OCI-LY3 (cell line): ENCODE measurements around the gene PABPN1.

Source experiments
- H2AFZ ChIP-seq: fragments of 200-600, 300-600 bp; shearing (Covaris generic); 2 replicates; pipeline ENCODE4 v1.6.0; 2014; ENCODE audit warnings: antibody characterized with exemption, low read depth, low read length
- H3K27ac ChIP-seq: fragments of 200-600, 300-600 bp; sonication (generic); 2 replicates; pipeline ENCODE4 v1.5.1; 2014; ENCODE audit warnings: mild to moderate bottlenecking, low read length, moderate library complexity, mixed read lengths
- H3K27me3 ChIP-seq: fragments of 200-600, 300-600 bp; sonication (generic); 2 replicates; pipeline ENCODE4 v1.6.1; 2014; ENCODE audit warnings: low read depth, low read length, mixed read lengths
- H3K36me3 ChIP-seq: fragments of 200-600, 300-600 bp; sonication (generic); replicated peaks from 2 replicates; pipeline ENCODE3; 2014; ENCODE audit warnings: low read depth, low read length, mixed read lengths
- H3K4me1 ChIP-seq: fragments of 300-600, 200-600 bp; sonication (generic); 2 replicates; pipeline ENCODE4 v1.6.1; 2014; ENCODE audit warnings: low read length, mixed read lengths
- H3K4me2 ChIP-seq: fragments of 200-600, 300-600 bp; sonication (generic); 2 replicates; pipeline ENCODE4 v1.6.1; 2014; ENCODE audit warnings: low read length, mixed read lengths
- H3K4me3 ChIP-seq: fragments of 300-600, 200-600 bp; sonication (generic); 2 replicates; pipeline ENCODE4 v1.5.1; 2014; ENCODE audit warnings: antibody characterized with exemption, mild to moderate bottlenecking, low read length, moderate library complexity
- H3K79me2 ChIP-seq: fragments of 300-600, 200-600 bp; shearing (Covaris generic); 2 replicates; pipeline ENCODE4 v1.6.1; 2014; ENCODE audit warnings: mild to moderate bottlenecking, low read length, mixed read lengths
- H3K9ac ChIP-seq: fragments of 300-600, 200-600 bp; shearing (Covaris generic); 2 replicates; pipeline ENCODE4 v1.6.0; 2014; ENCODE audit warnings: mild to moderate bottlenecking, low read length, moderate library complexity
- H3K9me3 ChIP-seq: fragments of 200-600, 300-600 bp; shearing (Covaris generic); 2 replicates; pipeline ENCODE4 v1.6.1; 2014; ENCODE audit warnings: low read length, mixed read lengths; ENCODE audit not compliant: insufficient read depth
- H4K20me1 ChIP-seq: fragments of 200-600, 300-600 bp; sonication (generic); 2 replicates; pipeline ENCODE4 v1.6.1; 2016; ENCODE audit warnings: low read length, mixed read lengths; ENCODE audit not compliant: insufficient read depth
- CTCF ChIP-seq: fragments of 200-600, 300-600 bp; sonication (generic); IDR thresholded peaks from 2 replicates; pipeline ENCODE4 v1.5.1; 2014; ENCODE audit warnings: antibody characterized with exemption, low read length, low read depth
- EZH2phosphoT487 ChIP-seq: fragments of 200-600 bp; shearing (Covaris generic); IDR thresholded peaks from 2 replicates; pipeline ENCODE4 v1.6.1; 2018; ENCODE audit warnings: antibody characterized with exemption, mixed run types, low read depth

The PABPN1 gene

GRCh38 chr14:23326491-23327332, 5.5 kb downstream of the PABPN1 start:
- H2AFZ ChIP-seq: no peak overlapping the region
- peaks cover 9% of the 10 kb centered on the region; the same call in 1 of the 2 replicates for H4K20me1 ChIP-seq
- TF ChIP-seq EZH2phosphoT487 (no peak), CTCF (no peak)
- no peak overlapping the region for H3K4me3 ChIP-seq
- H3K9ac ChIP-seq: no peak overlapping the region
- no peaks in the 10 kb centered on the region for H3K27me3 ChIP-seq
- no peaks in the 10 kb centered on the region for H3K9me3 ChIP-seq
- H3K4me1 ChIP-seq: peaks cover 10% of the 10 kb centered on the region
- no peak overlapping the region for H3K27ac ChIP-seq
- H3K36me3 ChIP-seq: peaks cover 28% of the 10 kb centered on the region
- H3K79me2 ChIP-seq: peaks cover 24% of the 10 kb centered on the region
- no peak overlapping the region for H3K4me2 ChIP-seq

GRCh38 chr14:23327947-23328744, 6.9 kb downstream of the PABPN1 start:
- H3K79me2 ChIP-seq: peaks cover 10% of the 10 kb centered on the region
- no peak overlapping the region for H3K9ac ChIP-seq
- H3K4me3 ChIP-seq: no peak overlapping the region
- H4K20me1 ChIP-seq: no peaks in the 10 kb centered on the region
- TF ChIP-seq EZH2phosphoT487 (no peak), CTCF (peak; percentile 85)
- H3K27me3 ChIP-seq: no peaks in the 10 kb centered on the region
- no peak overlapping the region for H3K4me2 ChIP-seq
- H3K4me1 ChIP-seq: peaks cover 3% of the 10 kb centered on the region
- H3K27ac ChIP-seq: no peak overlapping the region
- H2AFZ ChIP-seq: no peak overlapping the region
- H3K36me3 ChIP-seq: peaks cover 20% of the 10 kb centered on the region
- no peaks in the 10 kb centered on the region for H3K9me3 ChIP-seq

GRCh38 chr14:23335623-23336022, 14.4 kb downstream of the PABPN1 start:
- H3K27ac ChIP-seq: no peak overlapping the region
- no peaks in the 10 kb centered on the region for H3K79me2 ChIP-seq
- H4K20me1 ChIP-seq: no peaks in the 10 kb centered on the region
- peaks cover 16% of the 10 kb centered on the region for H3K9me3 ChIP-seq
- no peaks in the 10 kb centered on the region for H3K36me3 ChIP-seq
- H3K4me1 ChIP-seq: no peaks in the 10 kb centered on the region
- H2AFZ ChIP-seq: no peak overlapping the region
- no peaks in the 10 kb centered on the region for H3K27me3 ChIP-seq
- no peak overlapping the region for H3K9ac ChIP-seq
- no peak overlapping the region for H3K4me2 ChIP-seq
- TF ChIP-seq CTCF (no peak), EZH2phosphoT487 (no peak)
- no peak overlapping the region for H3K4me3 ChIP-seq

GRCh38 chr14:23339506-23340268, 18.4 kb downstream of the PABPN1 start:
- Histone ChIP-seq H3K9me3 (peaks cover 19% of the 10 kb centered on the region), H3K9ac (no peak overlapping the region), H4K20me1 (no peaks in the 10 kb centered on the region), H3K36me3 (no peaks in the 10 kb centered on the region), H3K4me3 (no peak overlapping the region), H2AFZ (no peak overlapping the region), H3K27me3 (no peaks in the 10 kb centered on the region; the same call in 1 of the 2 replicates), H3K4me2 (no peak overlapping the region), H3K4me1 (no peaks in the 10 kb centered on the region), H3K79me2 (no peaks in the 10 kb centered on the region), H3K27ac (no peak overlapping the region)
- TF ChIP-seq CTCF (no peak), EZH2phosphoT487 (no peak)
